ENCODE results near the gene MTMR11.

DNA sequence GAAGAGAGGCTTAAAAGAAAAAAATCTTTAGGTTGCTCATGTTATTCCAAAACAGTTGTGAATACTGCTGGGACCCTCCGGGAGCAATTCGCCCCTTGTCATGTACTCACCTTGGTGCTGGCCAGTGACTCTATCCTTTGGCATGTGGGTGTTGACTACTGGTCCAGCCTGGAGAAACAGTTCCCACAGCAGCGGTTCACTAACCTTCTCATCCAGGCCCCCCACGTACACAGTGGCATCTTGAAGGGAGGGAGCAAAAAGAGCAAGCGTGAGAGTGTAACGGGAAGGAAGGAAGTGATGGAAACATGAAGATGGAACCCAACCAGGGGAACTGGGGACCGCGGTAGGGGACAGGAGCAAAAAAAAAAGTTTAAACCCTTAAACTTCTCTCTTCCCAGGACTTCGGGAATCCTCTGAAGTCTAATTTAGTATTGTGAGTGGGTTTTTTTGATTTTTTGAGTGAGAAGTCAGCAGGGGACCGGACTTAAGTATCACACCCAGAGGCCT lies 9.6 kb downstream of the MTMR11 start:
- TF ChIP-seq ZFX (IDR thresholded peaks at IDR 0.05) (no peak), REST (IDR thresholded peaks at IDR 0.05; ENCODE audit: low read depth) (no peak)

All from HCT116 (cell line).